ENCODE data around the gene ZC3HAV1. TPM values are rescaled to one million over a fixed set of nuclear protein-coding genes. Genes with fewer than 3 reads are reported as not detected.

The ZC3HAV1 gene
- total and polyA plus RNA-seq, 9 of the 15 experiments (the other 6 are each of a cell fraction or from before 2014, with no cell fraction given), result 11.9 to 40.5 (median 23.9) TPM

- TF ChIP-seq ZNF780A (CRISPR knock-in tag; IDR thresholded peaks at IDR 0.05), result no peak
- no peak for TF ChIP-seq ZNF668 (CRISPR knock-in tag; IDR thresholded peaks at IDR 0.05)
- no peak for TF ChIP-seq TSC22D4 (tag; IDR thresholded peaks at IDR 0.05)
- no peak for TF ChIP-seq TRIM24 (IDR thresholded peaks at IDR 0.05)
- TF ChIP-seq NELFE (IDR thresholded peaks at IDR 0.05; ENCODE audit: insufficient read depth, insufficient read length), result no peak
- TF ChIP-seq ZKSCAN8 (CRISPR knock-in tag; IDR thresholded peaks at IDR 0.05), result 0 out of 2 replicates have a peak, but pooled peaks have one; percentile 58
- no peak for TF ChIP-seq XRCC5 (IDR thresholded peaks at IDR 0.05; ENCODE audit: low read depth, low read length)
- no peak for TF ChIP-seq FOXJ2 (tag; IDR thresholded peaks at IDR 0.05)
- no peak for TF ChIP-seq CGGBP1 (CRISPR knock-in tag; IDR thresholded peaks at IDR 0.05)
- no peak for TF ChIP-seq MITF (IDR thresholded peaks at IDR 0.05)
- no peak for TF ChIP-seq ZNF696 (CRISPR knock-in tag; conservative IDR thresholded peaks at IDR 0.05)
- 0 out of 2 replicates have a peak, but pooled peaks have one; percentile 5 for TF ChIP-seq HDGF (IDR thresholded peaks at IDR 0.05)
- TF ChIP-seq ZNF830 (CRISPR knock-in tag; IDR thresholded peaks at IDR 0.05), result no peak
- no peak for TF ChIP-seq ZNF551 (CRISPR knock-in tag; IDR thresholded peaks at IDR 0.05)
- no peak for TF ChIP-seq NCOA1 (IDR thresholded peaks at IDR 0.05; ENCODE audit: low read depth)
- TF ChIP-seq CLOCK (CRISPR knock-in tag; IDR thresholded peaks at IDR 0.05; ENCODE audit: borderline replicate concordance), result no peak
- TF ChIP-seq RBM25 (IDR thresholded peaks at IDR 0.05; ENCODE audit: low read depth, low read length, severe bottlenecking), result peak; percentile 56
- no peak for TF ChIP-seq DEAF1 (CRISPR knock-in tag; IDR thresholded peaks at IDR 0.05)
- TF ChIP-seq TEAD2 (tag; IDR thresholded peaks at IDR 0.05), result no peak
- TF ChIP-seq CBX8 (IDR thresholded peaks at IDR 0.05; ENCODE audit: borderline replicate concordance, extremely low read depth, low read depth, low read length, poor library complexity, severe bottlenecking), result no peak
- TF ChIP-seq KDM5B (IDR thresholded peaks at IDR 0.05; ENCODE audit: insufficient replicate concordance, low read depth, low read length), result no peak
- TF ChIP-seq ELK1 (CRISPR knock-in tag; IDR thresholded peaks at IDR 0.05), result no peak
- TF ChIP-seq KLF6 (CRISPR knock-in tag; IDR thresholded peaks at IDR 0.05; ENCODE audit: borderline replicate concordance), result no peak
- no peak for TF ChIP-seq LCOR (CRISPR knock-in tag; IDR thresholded peaks at IDR 0.05)
Observed at GRCh38 chr7:139091677-139091996, 17.9 kb downstream of the ZC3HAV1 start (continued).

Data from K562 (cell line).